Stomach (tissue), 9 donors: Measurements from ENCODE around the gene ALPP. TPM values are rescaled to one million over a fixed set of nuclear protein-coding genes. Genes with fewer than 3 reads are reported as not detected.
A peak's percentile ranks its signal among the peaks of the same experiment; 100 is the strongest.
"Not testable (repeated sequence)": the region's sequence is repeated elsewhere in the genome, so short reads cannot be mapped to it uniquely, and the experiment has no call there.

Experiments
- DNase-seq, 2 donors: peaks; one replicate each; pipeline versions ENCODE4 v3.0.0 to v3.0.0-alpha.2; 2013 to 2019
- H3K27ac ChIP-seq, 5 donors: fragments of 200-600 bp in 4 of 5; sonication (generic) in 4 of 5; one replicate each; pipeline ENCODE4 v1.5.1; 2013 to 2019; ENCODE audit warnings: mild to moderate bottlenecking in 1 of 5, moderate library complexity in 1 of 5
- H3K27me3 ChIP-seq, 3 donors: fragments of 200-600 bp; sonication (generic); one replicate each; pipeline ENCODE4 v1.5.1; 2017 to 2019; ENCODE audit warnings: mixed run types in 1 of 3
- H3K36me3 ChIP-seq, 4 donors: fragments of 200-600 bp; sonication (generic); 1 replicate in 3 of 4; 2 replicates in 1 of 4; pipeline ENCODE4 v1.5.1; 2016 to 2019
- H3K4me1 ChIP-seq, 4 donors: fragments of 200-600 bp; sonication (generic); one replicate each; pipeline ENCODE4 v1.5.1; 2016 to 2019
- H3K4me3 ChIP-seq, 4 donors: fragments of 200-600 bp; sonication (generic) in 3 of 4; one replicate each; pipeline ENCODE4 v1.5.1; 2016 to 2019; ENCODE audit warnings: mild to moderate bottlenecking in 1 of 4
- H3K9me3 ChIP-seq, 4 donors: fragments of 200-600 bp; sonication (generic); one replicate each; pipeline ENCODE4 v1.5.1; 2016 to 2019
- EP300 ChIP-seq: sonication (generic); formaldehyde crosslinking; IDR thresholded peaks from one replicate; pipeline ENCODE4 v1.6.1; 2017; ENCODE audit warnings: antibody characterized with exemption
- POLR2A ChIP-seq, 4 donors: fragments of 450-650 bp; IDR thresholded peaks; one replicate each; pipeline ENCODE4 v1.6.1; 2016; ENCODE audit warnings: antibody characterized with exemption in 4 of 4, control low read depth in 2 of 4, mild to moderate bottlenecking in 1 of 4, moderate library complexity in 1 of 4
- POLR2AphosphoS5 ChIP-seq, 3 donors: sonication (generic); formaldehyde crosslinking; IDR thresholded peaks; one replicate each; pipeline ENCODE4 v1.6.1; 2016; ENCODE audit warnings: antibody characterized with exemption in 3 of 3
- WGBS, 5 donors: extraction: QIAGEN DNeasy Blood & Tissue Kit in 3 of 5; methylation state at CpG; one replicate each; pipeline versions ENCODE4 v1.1.5 to v1.1.7; 2013 to 2018; 5-methylcytosine and 5-hydroxymethylcytosine counted together
- intact Hi-C: fragments of 100-400 bp; cut with DNase I; formaldehyde crosslinking; loops from one replicate; pipeline ENCODE4 v1.15.1; 2023; ENCODE audit warnings: low total_unique reads
- polyA plus RNA-seq, 3 donors: library from polyadenylated mRNA; stranded (reverse); fragments of 200-250 nt; gene quantifications; one replicate each; pipeline ENCODE4 v1.2.3, GENCODE V29; 2013
- total RNA-seq, 5 donors: library from RNA; depleted of rRNA; stranded (reverse); fragments of >200 nt; gene quantifications; one replicate each; pipeline versions ENCODE4 v1.1.0 to v1.2.3, GENCODE V29; 2014 to 2016
- TF ChIP-seq, protein P1 (sequence below), 7 experiments: fragments of 450-650 bp in 4 of 7; fragments of 200-600 bp in 3 of 7; sonication (generic) in 3 of 7; IDR thresholded peaks; one replicate each; pipeline ENCODE4 v1.5.1; 2016 to 2019; ENCODE audit warnings: antibody characterized with exemption in 7 of 7, control low read depth in 2 of 7, mild to moderate bottlenecking in 1 of 7
- donor health status: healthy with polysubstance abuse.
- donor health status: Bipolar disorder and iron deficiency.
- donor health status: healthy.

Gene ALPP
- total and polyA plus RNA-seq, 8 donors, result not detected

GRCh38 chr2:232332940-232333259 lies 45.7 kb upstream of the ALPP start:
- Histone ChIP-seq H3K36me3 (peaks cover 0 to 53% (median 31%) of the 10 kb centered on the region in 4 donors), H3K4me3 (no peak overlapping the region), H3K9me3 (no peaks in the 10 kb centered on the region), H3K27me3 (no peaks in the 10 kb centered on the region), H3K4me1 (no peaks in the 10 kb centered on the region), H3K27ac (no peak overlapping the region)
- 76 to 94% (median 86%) methylated on average over 7 to 10 of the region's 10 CpGs for WGBS, 5 donors
- TF ChIP-seq, protein P1, sequence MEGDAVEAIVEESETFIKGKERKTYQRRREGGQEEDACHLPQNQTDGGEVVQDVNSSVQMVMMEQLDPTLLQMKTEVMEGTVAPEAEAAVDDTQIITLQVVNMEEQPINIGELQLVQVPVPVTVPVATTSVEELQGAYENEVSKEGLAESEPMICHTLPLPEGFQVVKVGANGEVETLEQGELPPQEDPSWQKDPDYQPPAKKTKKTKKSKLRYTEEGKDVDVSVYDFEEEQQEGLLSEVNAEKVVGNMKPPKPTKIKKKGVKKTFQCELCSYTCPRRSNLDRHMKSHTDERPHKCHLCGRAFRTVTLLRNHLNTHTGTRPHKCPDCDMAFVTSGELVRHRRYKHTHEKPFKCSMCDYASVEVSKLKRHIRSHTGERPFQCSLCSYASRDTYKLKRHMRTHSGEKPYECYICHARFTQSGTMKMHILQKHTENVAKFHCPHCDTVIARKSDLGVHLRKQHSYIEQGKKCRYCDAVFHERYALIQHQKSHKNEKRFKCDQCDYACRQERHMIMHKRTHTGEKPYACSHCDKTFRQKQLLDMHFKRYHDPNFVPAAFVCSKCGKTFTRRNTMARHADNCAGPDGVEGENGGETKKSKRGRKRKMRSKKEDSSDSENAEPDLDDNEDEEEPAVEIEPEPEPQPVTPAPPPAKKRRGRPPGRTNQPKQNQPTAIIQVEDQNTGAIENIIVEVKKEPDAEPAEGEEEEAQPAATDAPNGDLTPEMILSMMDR (IDR thresholded peaks at IDR 0.05), result no peak
- TF ChIP-seq POLR2AphosphoS5 (IDR thresholded peaks at IDR 0.05) (no peak), POLR2A (IDR thresholded peaks at IDR 0.05) (no peak), EP300 (no peak)
- intact Hi-C loops, result no loop called here
- DNase-seq, result no peak

DNA sequence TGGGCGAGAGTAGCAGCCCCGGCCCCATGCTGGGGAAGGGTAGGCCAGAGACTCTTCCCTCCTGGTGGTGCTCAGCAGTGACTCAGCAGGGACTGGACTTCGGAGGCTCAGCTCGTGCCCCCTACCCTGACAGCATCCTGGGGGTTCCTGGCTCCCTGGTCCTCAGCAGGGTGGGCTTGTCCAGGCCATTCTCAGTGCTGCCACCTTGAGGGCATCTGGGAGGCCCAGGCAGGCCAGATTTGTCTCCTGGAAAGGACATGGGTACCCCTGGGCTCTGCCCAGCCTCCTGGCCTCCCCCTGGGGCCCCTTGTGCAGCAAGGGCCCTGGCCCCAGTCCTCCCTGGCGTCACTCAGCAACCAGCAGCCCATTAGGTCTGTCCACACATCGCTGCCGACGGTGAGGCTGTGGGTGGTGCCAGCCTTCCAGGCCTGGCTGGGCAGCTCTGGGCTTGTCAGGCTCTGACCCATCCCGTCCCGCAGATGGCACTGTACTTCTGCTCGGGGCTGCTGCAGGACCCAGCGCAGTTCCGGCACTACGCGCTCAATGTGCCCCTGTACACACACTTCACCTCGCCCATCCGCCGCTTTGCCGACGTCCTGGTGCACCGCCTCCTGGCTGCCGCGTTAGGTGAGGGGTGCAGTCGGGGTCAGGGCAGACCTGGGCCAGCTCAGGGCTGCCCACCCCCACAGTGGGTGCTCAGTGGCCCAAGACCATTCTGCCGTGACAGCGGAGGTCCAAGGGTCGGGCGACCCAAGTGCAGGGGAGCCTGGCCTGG lies 45.0 kb upstream of the ALPP start:
- H3K9me3 ChIP-seq, result no peaks in the 10 kb centered on the region
- no peak overlapping the region for H3K27ac ChIP-seq
- H3K4me1 ChIP-seq, result no peaks in the 10 kb centered on the region
- H3K27me3 ChIP-seq, result no peaks in the 10 kb centered on the region
- TF ChIP-seq, protein P1 (IDR thresholded peaks at IDR 0.05), result peak in 1 of 7 experiments; percentile 7
- no peak for TF ChIP-seq POLR2A (IDR thresholded peaks at IDR 0.05)
- peaks cover 0 to 53% (median 31%) of the 10 kb centered on the region in 4 donors for H3K36me3 ChIP-seq
- WGBS, 5 donors, result 84 to 96% (median 94%) methylated on average over 18 to 28 of the region's 28 CpGs
- intact Hi-C loops, result no loop called here
- H3K4me3 ChIP-seq, result no peak overlapping the region
- DNase-seq, result no peak

DNA sequence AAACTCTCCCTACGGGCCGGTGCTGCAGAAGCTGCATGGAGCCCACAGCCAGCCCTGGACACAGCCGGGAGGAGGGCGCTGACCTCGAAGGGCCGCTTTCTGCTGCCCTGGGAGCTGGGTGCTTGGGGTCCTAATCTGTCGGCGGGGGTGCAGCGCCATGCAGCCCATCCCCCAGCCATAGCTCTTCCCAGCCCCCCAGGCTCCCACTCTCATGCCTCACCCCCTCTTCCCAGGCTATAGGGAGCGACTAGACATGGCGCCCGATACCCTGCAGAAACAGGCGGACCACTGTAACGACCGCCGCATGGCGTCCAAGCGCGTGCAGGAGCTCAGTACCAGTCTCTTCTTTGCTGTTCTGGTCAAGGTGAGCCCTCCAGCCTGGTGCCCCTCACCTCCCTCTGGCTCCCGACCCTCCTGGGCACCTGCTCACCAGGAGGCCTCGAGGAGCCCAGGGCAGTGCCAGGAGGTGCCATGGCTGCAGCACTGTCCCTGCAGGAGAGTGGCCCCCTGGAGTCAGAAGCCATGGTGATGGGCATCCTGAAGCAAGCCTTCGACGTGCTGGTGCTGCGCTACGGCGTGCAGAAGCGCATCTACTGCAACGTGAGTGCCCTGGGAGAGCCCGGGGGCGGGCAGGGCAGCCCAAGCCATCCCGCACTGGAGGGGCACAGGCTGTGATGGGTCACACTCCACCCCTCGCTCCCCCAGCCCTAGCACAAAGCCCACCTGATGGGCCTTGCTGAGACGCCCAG lies 44.2 kb upstream of the ALPP start:
- H3K27ac ChIP-seq, H3K9me3 ChIP-seq, H3K27me3 ChIP-seq, H3K4me1 ChIP-seq, DNase-seq, intact Hi-C loops, H3K4me3 ChIP-seq: not testable (repeated sequence)
- 92 to 99% (median 95%) methylated on average over 19 to 30 of the region's 33 CpGs for WGBS, 5 donors
- H3K36me3 ChIP-seq, result peaks cover 0 to 53% (median 31%) of the 10 kb centered on the region in 4 donors

GRCh38 chr2:232334885-232335205 lies 43.7 kb upstream of the ALPP start:
- WGBS, 5 donors, result 83 to 100% (median 93%) methylated on average over 2 to 6 of the region's 6 CpGs; no CpG with 5 or more reads in 1 of the 5 donors
- peaks cover 0 to 50% (median 31%) of the 10 kb centered on the region in 4 donors for H3K36me3 ChIP-seq
- H3K27me3 ChIP-seq, H3K4me3 ChIP-seq, H3K27ac ChIP-seq, DNase-seq, H3K4me1 ChIP-seq, H3K9me3 ChIP-seq, intact Hi-C loops: not testable (repeated sequence)

DNA sequence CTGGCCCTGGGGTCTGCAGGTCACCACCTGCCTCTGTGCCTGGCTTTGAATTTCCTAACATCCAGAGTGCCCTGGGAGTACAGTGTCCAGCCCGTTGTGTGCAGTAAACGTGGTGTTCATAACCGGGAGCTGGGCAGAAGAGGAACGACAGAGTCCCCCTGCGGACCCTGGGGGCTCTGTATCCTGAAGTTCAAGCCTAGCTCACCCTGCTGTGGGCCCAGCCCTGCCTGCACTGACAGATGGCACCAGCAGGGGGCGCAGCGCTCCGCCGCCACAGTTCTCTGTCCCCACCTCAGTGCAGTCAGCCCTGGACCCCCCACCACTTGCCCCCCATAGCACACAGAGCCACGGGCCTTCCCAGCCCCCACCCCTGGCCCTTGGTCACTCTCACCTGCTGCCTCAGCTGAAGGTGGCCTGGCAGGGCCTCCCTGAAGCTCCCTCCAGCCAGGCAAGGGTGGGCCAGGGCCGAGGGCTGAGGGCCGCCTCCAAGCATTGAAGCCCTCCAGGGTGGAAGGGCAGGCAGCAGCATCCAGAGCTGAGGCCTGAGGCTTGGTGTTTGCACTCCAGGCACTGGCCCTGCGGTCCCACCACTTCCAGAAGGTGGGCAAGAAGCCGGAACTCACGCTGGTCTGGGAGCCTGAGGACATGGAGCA lies 43.2 kb upstream of the ALPP start:
- TF ChIP-seq, protein P1 (IDR thresholded peaks at IDR 0.05), result peak in 4 of 7 experiments; percentile 15 to 43 (median 33)
- peaks cover 0 to 48% (median 31%) of the 10 kb centered on the region in 4 donors for H3K36me3 ChIP-seq
- H3K27me3 ChIP-seq, H3K9me3 ChIP-seq, H3K4me1 ChIP-seq, H3K4me3 ChIP-seq, intact Hi-C loops, H3K27ac ChIP-seq: not testable (repeated sequence)
- DNase-seq, result peak in 1 of 2 donors; percentile 11
- 48 to 86% (median 68%) methylated on average over 4 to 15 of the region's 15 CpGs for whole genome bisulfite sequencing, 5 donors
